MM.1S (cell line): ENCODE results near the gene TUBB6.

Experiments used
- EZH2 ChIP-seq: fragments of 300-600 bp; sonication (generic); optimal IDR thresholded peaks from 2 replicates; pipeline ENCODE3; 2017; ENCODE audit warnings: low read depth, mild to moderate bottlenecking, antibody characterized with exemption, low read length, mixed read lengths
- EZH2phosphoT487 ChIP-seq: fragments of 300-600 bp; sonication (generic); IDR thresholded peaks from 2 replicates; pipeline ENCODE4 v1.6.1; 2018; ENCODE audit warnings: antibody characterized with exemption, low read length
- TF ChIP-seq, protein P1 (sequence below): fragments of 300-600 bp; sonication (generic); IDR thresholded peaks from 2 replicates; pipeline ENCODE4 v1.5.1; 2016; ENCODE audit warnings: antibody characterized with exemption, low read length, mixed read lengths

- TF ChIP-seq, protein P1, sequence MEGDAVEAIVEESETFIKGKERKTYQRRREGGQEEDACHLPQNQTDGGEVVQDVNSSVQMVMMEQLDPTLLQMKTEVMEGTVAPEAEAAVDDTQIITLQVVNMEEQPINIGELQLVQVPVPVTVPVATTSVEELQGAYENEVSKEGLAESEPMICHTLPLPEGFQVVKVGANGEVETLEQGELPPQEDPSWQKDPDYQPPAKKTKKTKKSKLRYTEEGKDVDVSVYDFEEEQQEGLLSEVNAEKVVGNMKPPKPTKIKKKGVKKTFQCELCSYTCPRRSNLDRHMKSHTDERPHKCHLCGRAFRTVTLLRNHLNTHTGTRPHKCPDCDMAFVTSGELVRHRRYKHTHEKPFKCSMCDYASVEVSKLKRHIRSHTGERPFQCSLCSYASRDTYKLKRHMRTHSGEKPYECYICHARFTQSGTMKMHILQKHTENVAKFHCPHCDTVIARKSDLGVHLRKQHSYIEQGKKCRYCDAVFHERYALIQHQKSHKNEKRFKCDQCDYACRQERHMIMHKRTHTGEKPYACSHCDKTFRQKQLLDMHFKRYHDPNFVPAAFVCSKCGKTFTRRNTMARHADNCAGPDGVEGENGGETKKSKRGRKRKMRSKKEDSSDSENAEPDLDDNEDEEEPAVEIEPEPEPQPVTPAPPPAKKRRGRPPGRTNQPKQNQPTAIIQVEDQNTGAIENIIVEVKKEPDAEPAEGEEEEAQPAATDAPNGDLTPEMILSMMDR = no peak
- TF ChIP-seq EZH2phosphoT487 = no peak
- no peak for TF ChIP-seq EZH2
These were observed 54.6 kb downstream of the TUBB6 start for GRCh38 chr18:12362473-12363174.
